Activated CD8-positive, alpha-beta memory T cell treated with anti-CD3 and anti-CD28 coated beads, Interleukin-2, amount 50 U/mL, for 48 hours (primary cell): ENCODE data around the gene TMEM59L.

ENCODE experiments used
- DNase-seq: peaks from one replicate; pipeline ENCODE4 v3.0.0-alpha.2; 2020

TMEM59L gene

GRCh38 chr19:18660051-18660910 lies 47.6 kb downstream of the TMEM59L start:
- no peak for DNase-seq

GRCh38 chr19:18660939-18661670 lies 48.4 kb downstream of the TMEM59L start:
- DNase-seq, result no peak

DNA sequence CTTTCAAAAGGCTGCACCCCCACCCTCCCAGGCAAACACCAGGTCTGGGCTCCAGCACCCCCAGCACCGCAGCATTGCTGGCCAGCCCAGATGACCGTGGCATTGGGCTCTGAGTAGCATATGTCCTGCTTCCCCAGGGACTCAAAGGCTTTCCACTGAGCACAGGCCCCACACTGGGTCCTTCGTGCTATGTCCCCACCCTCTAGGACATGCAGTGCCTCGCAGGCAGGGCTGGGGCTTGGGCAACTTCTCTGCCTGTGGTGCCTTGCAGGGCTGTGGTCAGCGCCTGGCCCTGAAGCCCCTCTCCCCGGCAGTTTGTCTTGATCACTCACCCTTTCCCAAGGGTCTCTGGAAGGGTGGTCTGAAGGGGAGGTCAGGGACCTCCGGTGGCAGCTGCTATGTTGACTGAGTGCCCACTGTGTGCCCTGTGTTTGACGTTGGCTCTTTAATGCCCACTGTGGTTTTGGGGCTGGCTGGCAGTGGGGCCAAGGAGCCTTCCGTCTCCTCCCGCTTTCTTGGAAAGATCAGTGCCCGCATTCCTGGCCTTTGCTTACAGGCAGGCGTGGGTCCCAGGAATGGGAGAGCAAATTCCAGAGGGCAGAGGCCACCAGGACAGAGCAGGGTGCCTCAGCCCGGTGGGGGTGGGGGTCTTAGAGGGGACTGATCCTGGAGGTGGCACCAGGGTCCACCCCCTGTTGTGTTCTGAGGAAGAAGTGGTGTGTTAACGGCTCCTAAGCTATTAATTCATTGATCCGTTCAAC lies 50.5 kb downstream of the TMEM59L start:
- no peak for DNase-seq

DNA sequence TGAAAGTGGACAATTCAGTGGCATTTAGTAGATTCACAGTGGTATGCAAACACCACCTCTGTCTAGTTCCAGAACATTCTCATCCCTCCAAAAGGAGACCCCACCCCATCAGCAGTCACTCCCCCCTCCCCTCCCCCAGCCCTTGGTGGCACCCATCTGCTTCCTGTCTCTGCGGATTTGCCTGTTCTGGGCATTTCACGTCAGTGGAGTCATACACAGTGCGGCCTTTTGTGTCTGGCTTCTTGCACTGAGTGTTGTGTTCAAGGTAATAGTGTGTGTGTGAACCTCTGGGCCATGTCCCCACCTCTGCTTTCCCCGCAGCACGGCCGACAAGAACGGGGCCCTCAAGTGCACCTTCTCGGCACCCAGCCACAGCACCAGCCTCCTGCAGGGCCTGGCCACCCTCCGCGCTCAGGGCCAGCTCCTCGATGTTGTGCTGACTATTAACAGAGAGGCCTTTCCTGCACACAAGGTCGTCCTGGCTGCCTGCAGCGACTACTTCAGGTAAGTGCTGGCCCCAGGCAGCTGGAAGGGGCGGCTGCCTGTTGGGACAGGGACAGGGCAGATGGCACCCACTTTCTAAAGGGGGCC lies 51.4 kb downstream of the TMEM59L start:
- DNase-seq, result no peak

DNA sequence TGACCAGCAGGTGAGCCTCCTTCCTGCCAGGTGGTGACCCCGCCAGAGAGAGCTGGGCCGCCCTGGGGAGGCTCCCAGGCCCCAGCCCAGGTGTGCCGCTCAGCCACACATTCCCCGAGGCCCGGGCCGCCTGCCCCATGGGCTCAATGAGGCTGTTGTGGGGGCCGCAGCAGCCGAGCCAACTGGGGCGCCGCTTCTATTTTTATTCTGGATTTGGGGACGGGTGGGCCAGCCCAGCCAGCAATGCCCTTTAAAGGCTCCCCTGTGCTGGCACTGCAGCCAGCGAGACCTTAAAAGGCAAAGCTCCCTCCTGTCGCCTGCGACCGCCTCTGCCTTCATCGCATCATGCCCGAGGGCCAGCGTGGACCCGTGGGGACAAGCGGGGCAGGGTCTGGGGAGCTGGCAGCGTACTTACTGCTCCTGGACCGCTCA lies 53.1 kb downstream of the TMEM59L start:
- no peak for DNase-seq

DNA sequence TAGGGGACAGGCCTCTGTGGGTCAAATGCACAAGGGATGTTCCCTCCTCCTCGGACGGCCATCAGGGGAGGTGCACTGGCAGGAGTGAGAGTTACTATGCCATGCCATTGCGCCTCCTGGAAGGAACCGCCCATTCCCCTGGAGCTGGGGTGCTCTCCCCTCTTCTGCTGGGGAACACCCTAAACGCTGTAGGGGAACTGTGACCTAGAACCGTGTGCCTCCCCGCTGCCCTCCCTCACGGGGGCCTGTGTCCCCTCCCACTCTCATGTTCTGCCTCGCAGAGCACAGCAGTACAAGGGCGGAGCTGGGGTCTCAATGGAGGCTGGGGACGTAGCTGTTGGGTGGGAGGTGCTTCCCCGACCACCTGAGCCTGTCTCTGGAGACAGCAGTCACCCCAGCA lies 53.6 kb downstream of the TMEM59L start:
- DNase-seq, result no peak

GRCh38 chr19:18666784-18667183 lies 54.1 kb downstream of the TMEM59L start:
- no peak for DNase-seq

DNA sequence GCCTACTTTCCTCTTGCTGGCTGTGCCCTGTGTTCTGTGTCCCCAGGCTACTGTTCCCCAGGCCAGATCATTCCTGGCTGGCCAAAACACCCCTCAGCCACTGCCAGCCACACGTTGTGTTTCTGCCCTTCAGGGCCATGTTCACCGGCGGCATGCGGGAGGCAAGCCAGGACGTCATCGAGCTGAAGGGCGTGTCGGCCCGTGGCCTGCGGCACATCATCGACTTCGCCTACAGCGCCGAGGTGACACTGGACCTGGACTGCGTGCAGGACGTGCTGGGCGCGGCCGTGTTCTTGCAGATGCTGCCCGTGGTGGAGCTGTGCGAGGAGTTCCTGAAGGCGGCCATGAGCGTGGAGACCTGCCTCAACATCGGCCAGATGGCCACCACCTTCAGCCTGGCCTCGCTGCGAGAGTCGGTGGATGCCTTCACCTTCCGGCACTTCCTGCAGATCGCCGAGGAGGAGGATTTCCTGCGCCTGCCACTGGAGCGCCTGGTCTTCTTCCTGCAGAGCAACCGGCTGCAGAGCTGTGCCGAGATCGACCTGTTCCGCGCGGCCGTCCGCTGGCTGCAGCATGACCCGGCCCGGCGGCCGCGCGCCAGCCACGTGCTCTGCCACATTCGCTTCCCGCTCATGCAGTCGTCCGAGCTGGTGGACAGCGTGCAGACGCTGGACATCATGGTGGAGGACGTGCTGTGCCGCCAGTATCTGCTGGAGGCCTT lies 55.0 kb downstream of the TMEM59L start:
- no peak for DNase-seq

- no peak for DNase-seq
These were observed 55.6 kb downstream of the TMEM59L start for GRCh38 chr19:18668252-18668631.

- no peak for DNase-seq
These were observed 56.3 kb downstream of the TMEM59L start for GRCh38 chr19:18668744-18669523.

DNA sequence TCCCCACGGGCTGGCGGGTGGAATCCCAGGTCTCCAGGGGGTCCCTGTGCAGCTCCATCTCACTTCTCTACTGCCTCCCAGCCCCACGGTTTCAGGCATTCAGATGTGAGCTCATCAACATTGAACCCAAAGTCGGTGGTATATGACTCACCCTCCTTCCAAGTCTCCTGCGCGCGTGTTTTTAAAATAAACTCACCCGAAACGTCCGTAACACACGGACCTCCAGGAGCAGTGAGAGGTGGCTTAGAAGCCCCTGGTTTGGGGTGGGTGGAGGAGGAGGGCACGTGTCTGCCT lies 56.8 kb downstream of the TMEM59L start:
- no peak for DNase-seq

- no peak for DNase-seq
These were observed 57.2 kb downstream of the TMEM59L start for GRCh38 chr19:18669883-18670282.

GRCh38 chr19:18670312-18670711 lies 57.6 kb downstream of the TMEM59L start:
- no peak for DNase-seq
